ENCODE measurements around the gene TMEM9.

GRCh38 chr1:201173736-201174135, 19.5 kb upstream of the TMEM9 start:
- no peak for TF ChIP-seq CTCF (IDR thresholded peaks at IDR 0.05 in 2 of 3, conservative IDR thresholded peaks at IDR 0.05 in 1 of 3; ENCODE audit: control insufficient read depth in 2 of 3, extremely low read depth in 1 of 3, insufficient read depth in 1 of 3, low read depth in 3 of 3, low read length in 3 of 3)
- TF ChIP-seq ZNF24 (IDR thresholded peaks at IDR 0.05), result no peak
- no peak for TF ChIP-seq ZNF592 (IDR thresholded peaks at IDR 0.05)
- no peak for TF ChIP-seq ATF3 (IDR thresholded peaks at IDR 0.05; ENCODE audit: borderline replicate concordance, extremely low read depth, low read depth, low read length)
- TF ChIP-seq KDM1A (IDR thresholded peaks at IDR 0.05; ENCODE audit: borderline replicate concordance), result no peak
- TF ChIP-seq JUNB (IDR thresholded peaks at IDR 0.05), result no peak
- TF ChIP-seq POLR2AphosphoS5 (IDR thresholded peaks at IDR 0.05; ENCODE audit: low read length), result no peak
- TF ChIP-seq FOS (IDR thresholded peaks at IDR 0.05; ENCODE audit: borderline replicate concordance, extremely low read depth, insufficient read length), result no peak

Data from GM12878 (cell line).